AG08395 (cell line): ENCODE results near the gene PDE6D.
"Not testable (repeated sequence)": the region's sequence is repeated elsewhere in the genome, so short reads cannot be mapped to it uniquely, and the experiment has no call there.

Experiments
- DNase-seq: peaks from one replicate; pipeline ENCODE4 v3.0.0; 2012; ENCODE audit warnings: mixed read lengths, low spot score

Gene PDE6D

GRCh38 chr2:231769170-231770136, 11.6 kb downstream of the PDE6D start:
- DNase-seq, result no peak

- DNase-seq, result no peak
These were observed 15.6 kb downstream of the PDE6D start for GRCh38 chr2:231765496-231765929.

GRCh38 chr2:231764760-231765159, 16.3 kb downstream of the PDE6D start:
- DNase-seq, result no peak

GRCh38 chr2:231764124-231764523, 17.0 kb downstream of the PDE6D start:
- no peak for DNase-seq

GRCh38 chr2:231761735-231762134, 19.3 kb downstream of the PDE6D start:
- DNase-seq, result no peak

GRCh38 chr2:231752061-231752460, 29.0 kb downstream of the PDE6D start:
- no peak for DNase-seq

- no peak for DNase-seq
These were observed 29.9 kb downstream of the PDE6D start for GRCh38 chr2:231751042-231751815.

- not testable (repeated sequence) for DNase-seq
These were observed 32.1 kb downstream of the PDE6D start for GRCh38 chr2:231749016-231749415.

- not testable (repeated sequence) for DNase-seq
These were observed 32.8 kb downstream of the PDE6D start for GRCh38 chr2:231748153-231748896.

GRCh38 chr2:231745303-231746038, 35.6 kb downstream of the PDE6D start:
- DNase-seq, result peak; percentile 16

GRCh38 chr2:231743376-231744116, 37.5 kb downstream of the PDE6D start:
- DNase-seq, result no peak

GRCh38 chr2:231737761-231738160, 43.3 kb downstream of the PDE6D start:
- DNase-seq, result no peak

- DNase-seq, result no peak
These were observed 48.5 kb downstream of the PDE6D start for GRCh38 chr2:231732604-231733003.

GRCh38 chr2:231727621-231728020, 53.5 kb downstream of the PDE6D start:
- no peak for DNase-seq

- DNase-seq, result no peak
These were observed 54.8 kb downstream of the PDE6D start for GRCh38 chr2:231726276-231726675.

GRCh38 chr2:231725476-231725875, 55.6 kb downstream of the PDE6D start:
- DNase-seq, result no peak

GRCh38 chr2:231722721-231723307, 58.3 kb downstream of the PDE6D start:
- DNase-seq, result no peak

GRCh38 chr2:231720987-231721966, 59.8 kb downstream of the PDE6D start:
- no peak for DNase-seq
